ENCODE data around the gene SNTG2. TPM values are rescaled to one million over a fixed set of nuclear protein-coding genes. Genes with fewer than 3 reads are reported as not detected.

SNTG2 gene
- total RNA-seq, 2 experiments from 2014 or later: not detected

DNA sequence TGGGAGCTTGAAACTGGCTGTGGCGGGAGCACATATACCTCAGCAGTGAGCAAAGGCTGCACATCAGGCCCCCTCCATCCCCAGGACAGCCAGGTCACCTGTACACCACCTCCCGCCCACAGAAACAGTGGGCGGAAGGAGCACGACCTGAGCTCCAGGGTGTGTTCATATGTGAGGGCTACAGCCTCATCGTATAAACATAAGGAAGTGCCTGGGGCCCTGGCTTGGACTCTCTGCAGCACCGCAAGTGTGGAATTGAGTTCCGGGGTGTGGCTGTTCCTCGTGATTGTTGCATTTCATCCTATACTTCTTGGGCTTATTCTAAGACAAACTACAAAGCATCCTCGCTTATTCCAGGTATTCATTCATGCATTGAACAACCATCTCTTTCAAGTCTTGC lies 402.5 kb downstream of the SNTG2 start:
- Histone ChIP-seq H3K4me3 (ENCODE audit: low read depth, low read length, poor library complexity, severe bottlenecking) (no peak overlapping the region), H4K20me1 (ENCODE audit: insufficient read depth, low read length) (no peaks in the 10 kb centered on the region), H3K4me2 (ENCODE audit: low read length) (no peak overlapping the region), H3K79me2 (ENCODE audit: insufficient read depth, low read depth, low read length) (no peaks in the 10 kb centered on the region), H3K36me3 (ENCODE audit: insufficient read depth, low read length) (no peaks in the 10 kb centered on the region), H3K27ac (ENCODE audit: low read depth, low read length, poor library complexity, severe bottlenecking) (no peak overlapping the region), H3K4me1 (ENCODE audit: insufficient read depth, low read length, poor library complexity, severe bottlenecking) (no peaks in the 10 kb centered on the region), H2AFZ (ENCODE audit: low read length) (no peak overlapping the region), H3K9me2 (ENCODE audit: insufficient read depth, low read length) (no peaks in the 10 kb centered on the region), H3K9me3 (ENCODE audit: low read length) (0 out of 2 replicates have a peak, but pooled peaks cover 4% of the 10 kb centered on the region)
- ChIA-PET POLR2A (interaction anchor here (0.9 kb wide), 1 partner anchor 35 kb away, joined by 4 read pairs; no protein-coding TSS in a partner anchor), CTCF (ENCODE audit: unreplicated experiment) (no interaction called here)
- DNase-seq (ENCODE audit: low spot score): no peak
- no TSS peak for BruUV-seq (replicated peaks)
- TF ChIP-seq, protein P1, sequence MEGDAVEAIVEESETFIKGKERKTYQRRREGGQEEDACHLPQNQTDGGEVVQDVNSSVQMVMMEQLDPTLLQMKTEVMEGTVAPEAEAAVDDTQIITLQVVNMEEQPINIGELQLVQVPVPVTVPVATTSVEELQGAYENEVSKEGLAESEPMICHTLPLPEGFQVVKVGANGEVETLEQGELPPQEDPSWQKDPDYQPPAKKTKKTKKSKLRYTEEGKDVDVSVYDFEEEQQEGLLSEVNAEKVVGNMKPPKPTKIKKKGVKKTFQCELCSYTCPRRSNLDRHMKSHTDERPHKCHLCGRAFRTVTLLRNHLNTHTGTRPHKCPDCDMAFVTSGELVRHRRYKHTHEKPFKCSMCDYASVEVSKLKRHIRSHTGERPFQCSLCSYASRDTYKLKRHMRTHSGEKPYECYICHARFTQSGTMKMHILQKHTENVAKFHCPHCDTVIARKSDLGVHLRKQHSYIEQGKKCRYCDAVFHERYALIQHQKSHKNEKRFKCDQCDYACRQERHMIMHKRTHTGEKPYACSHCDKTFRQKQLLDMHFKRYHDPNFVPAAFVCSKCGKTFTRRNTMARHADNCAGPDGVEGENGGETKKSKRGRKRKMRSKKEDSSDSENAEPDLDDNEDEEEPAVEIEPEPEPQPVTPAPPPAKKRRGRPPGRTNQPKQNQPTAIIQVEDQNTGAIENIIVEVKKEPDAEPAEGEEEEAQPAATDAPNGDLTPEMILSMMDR (conservative IDR thresholded peaks at IDR 0.05; ENCODE audit: low read length): no peak
- intact Hi-C loops (cut with micrococcal nuclease; ENCODE audit: unreplicated experiment): no loop called here

DNA sequence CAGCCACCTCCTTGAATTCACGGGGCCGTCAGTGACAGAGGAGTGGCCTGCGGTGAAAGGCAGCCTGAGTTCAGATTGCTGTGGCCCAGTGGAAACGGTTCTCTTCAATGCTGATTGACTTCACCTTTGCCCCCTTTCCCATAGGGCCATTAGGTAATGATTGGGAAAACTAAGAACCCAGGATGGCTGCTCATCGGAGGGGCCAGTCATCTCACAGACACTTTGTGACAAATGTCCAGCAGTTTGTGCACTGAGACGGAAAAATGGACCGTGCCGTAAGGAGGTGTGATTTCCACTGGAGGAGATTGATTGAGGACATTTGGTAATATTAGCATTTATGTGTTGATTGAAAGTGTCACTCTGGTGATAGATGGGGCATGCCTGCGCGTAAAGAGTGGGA lies 402.9 kb downstream of the SNTG2 start:
- no peak for DNase-seq (ENCODE audit: low spot score)
- TF ChIP-seq, protein P1 (conservative IDR thresholded peaks at IDR 0.05; ENCODE audit: low read length): no peak
- TF ChIP-seq EZH2phosphoT487 (IDR thresholded peaks at IDR 0.05; ENCODE audit: borderline replicate concordance, low read depth, low read length): no peak
- no peak overlapping the region for H3K27ac ChIP-seq (ENCODE audit: low read depth, low read length, poor library complexity, severe bottlenecking)
- ChIA-PET CTCF (ENCODE audit: unreplicated experiment) (no interaction called here), POLR2A (no interaction called here)
- H3K36me3 ChIP-seq (ENCODE audit: insufficient read depth, low read length): no peaks in the 10 kb centered on the region
- no TSS peak for BruUV-seq (replicated peaks)
- H3K4me1 ChIP-seq (ENCODE audit: insufficient read depth, low read length, poor library complexity, severe bottlenecking): no peaks in the 10 kb centered on the region
- H3K9me2 ChIP-seq (ENCODE audit: insufficient read depth, low read length): no peaks in the 10 kb centered on the region
- H2AFZ ChIP-seq (ENCODE audit: low read length): no peak overlapping the region
- no peak overlapping the region for H3K4me2 ChIP-seq (ENCODE audit: low read length)
- no peaks in the 10 kb centered on the region for H4K20me1 ChIP-seq (ENCODE audit: insufficient read depth, low read length)
- intact Hi-C loops (cut with micrococcal nuclease; ENCODE audit: unreplicated experiment): no loop called here
- H3K4me3 ChIP-seq (ENCODE audit: low read depth, low read length, poor library complexity, severe bottlenecking): no peak overlapping the region
- no peaks in the 10 kb centered on the region for H3K79me2 ChIP-seq (ENCODE audit: insufficient read depth, low read depth, low read length)
- 0 out of 2 replicates have a peak, but pooled peaks cover under 1% of the 10 kb centered on the region for H3K9me3 ChIP-seq (ENCODE audit: low read length)

DNA sequence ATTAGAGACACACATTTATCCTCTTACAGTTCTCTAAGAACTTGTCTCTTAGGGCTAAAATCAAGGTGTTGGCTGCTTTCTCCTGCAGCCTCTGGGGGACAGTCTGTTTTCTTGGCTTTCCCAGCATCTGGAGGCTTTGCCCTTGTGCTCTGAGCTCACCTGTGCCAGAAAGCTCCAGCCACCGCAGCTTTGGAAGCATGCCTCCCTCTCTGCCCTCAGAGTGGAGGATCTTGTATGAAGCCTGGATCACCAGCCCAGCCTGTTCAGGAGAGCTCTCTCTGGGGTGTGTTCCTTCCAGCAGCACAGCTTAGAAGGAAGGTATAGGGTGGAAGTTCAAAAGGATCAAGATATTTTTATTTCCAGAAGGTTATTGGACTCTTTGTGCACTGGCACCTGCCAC lies 409.5 kb downstream of the SNTG2 start:
- Histone ChIP-seq H3K36me3 (ENCODE audit: insufficient read depth, low read length) (no peaks in the 10 kb centered on the region), H3K4me1 (ENCODE audit: insufficient read depth, low read length, poor library complexity, severe bottlenecking) (no peaks in the 10 kb centered on the region), H3K27ac (ENCODE audit: low read depth, low read length, poor library complexity, severe bottlenecking) (no peak overlapping the region), H3K79me2 (ENCODE audit: insufficient read depth, low read depth, low read length) (no peaks in the 10 kb centered on the region), H3K4me2 (ENCODE audit: low read length) (no peak overlapping the region), H3K4me3 (ENCODE audit: low read depth, low read length, poor library complexity, severe bottlenecking) (no peak overlapping the region), H3K9me3 (ENCODE audit: low read length) (no peaks in the 10 kb centered on the region), H3K9me2 (ENCODE audit: insufficient read depth, low read length) (no peaks in the 10 kb centered on the region), H4K20me1 (ENCODE audit: insufficient read depth, low read length) (no peaks in the 10 kb centered on the region), H2AFZ (ENCODE audit: low read length) (no peak overlapping the region)
- TF ChIP-seq, protein P1 (conservative IDR thresholded peaks at IDR 0.05; ENCODE audit: low read length): no peak
- TF ChIP-seq EZH2phosphoT487 (IDR thresholded peaks at IDR 0.05; ENCODE audit: borderline replicate concordance, low read depth, low read length): no peak
- CTCF ChIA-PET (ENCODE audit: unreplicated experiment): no interaction called here
- intact Hi-C loops (cut with micrococcal nuclease; ENCODE audit: unreplicated experiment): no loop called here
- no peak for DNase-seq (ENCODE audit: low spot score)
- POLR2A ChIA-PET: no interaction called here
- no TSS peak for BruUV-seq (replicated peaks)
